ENCODE results near the gene NINJ2. TPM values are rescaled to one million over a fixed set of nuclear protein-coding genes. Genes with fewer than 3 reads are reported as not detected.

Gene NINJ2
- total RNA-seq, 2 donors from 2014 or later, result 2.1 to 4.2 TPM

DNA sequence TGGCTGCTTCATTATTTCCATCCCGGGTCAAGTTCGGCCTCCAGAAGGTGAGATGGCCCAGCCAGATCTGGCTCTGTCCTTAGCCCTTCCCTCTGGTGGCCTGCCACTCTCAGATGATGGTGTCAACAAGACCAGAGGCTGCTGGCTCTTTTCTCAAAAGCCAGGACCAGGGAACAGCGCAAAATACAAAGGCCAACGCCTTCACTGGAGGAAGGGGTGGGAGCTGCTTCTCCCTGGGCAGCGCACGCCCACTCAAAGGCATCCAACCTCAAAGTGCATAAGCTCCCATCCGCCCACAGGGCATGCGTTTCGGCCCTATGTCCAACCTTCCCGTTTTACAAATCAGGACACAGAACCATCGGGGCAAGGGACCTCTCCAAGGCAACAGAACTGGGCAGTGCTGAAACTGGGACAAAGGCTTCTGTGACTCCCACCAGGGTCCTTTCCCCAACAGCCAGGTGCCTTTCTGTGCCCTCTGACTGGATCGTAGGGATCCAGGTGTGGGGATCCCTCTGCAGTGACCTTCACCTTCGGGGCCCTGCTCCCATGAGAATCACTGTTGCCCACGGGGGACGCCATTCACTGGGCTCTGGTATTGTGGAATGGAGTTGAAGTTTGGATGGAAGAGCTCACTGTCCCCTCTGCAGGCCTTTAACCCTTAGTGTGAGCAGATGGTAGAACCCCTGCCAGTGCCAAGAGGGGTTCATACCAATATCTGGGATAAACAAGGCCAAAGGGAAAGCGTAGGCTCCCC, 76.8 kb downstream of the NINJ2 start:
- Histone ChIP-seq H3K9me3 (no peaks in the 10 kb centered on the region), H3K27ac (no peak overlapping the region), H3K4me1 (no peaks in the 10 kb centered on the region), H3K27me3 (no peaks in the 10 kb centered on the region), H3K36me3 (no peaks in the 10 kb centered on the region), H3K4me3 (no peak overlapping the region), H3K9ac (ENCODE audit: low read depth in 2 of 2, low read length in 2 of 2) (no peak overlapping the region)
- intact Hi-C loops (cut with DNase I), result no loop called here
- no peak for DNase-seq
- TF ChIP-seq, protein P1, sequence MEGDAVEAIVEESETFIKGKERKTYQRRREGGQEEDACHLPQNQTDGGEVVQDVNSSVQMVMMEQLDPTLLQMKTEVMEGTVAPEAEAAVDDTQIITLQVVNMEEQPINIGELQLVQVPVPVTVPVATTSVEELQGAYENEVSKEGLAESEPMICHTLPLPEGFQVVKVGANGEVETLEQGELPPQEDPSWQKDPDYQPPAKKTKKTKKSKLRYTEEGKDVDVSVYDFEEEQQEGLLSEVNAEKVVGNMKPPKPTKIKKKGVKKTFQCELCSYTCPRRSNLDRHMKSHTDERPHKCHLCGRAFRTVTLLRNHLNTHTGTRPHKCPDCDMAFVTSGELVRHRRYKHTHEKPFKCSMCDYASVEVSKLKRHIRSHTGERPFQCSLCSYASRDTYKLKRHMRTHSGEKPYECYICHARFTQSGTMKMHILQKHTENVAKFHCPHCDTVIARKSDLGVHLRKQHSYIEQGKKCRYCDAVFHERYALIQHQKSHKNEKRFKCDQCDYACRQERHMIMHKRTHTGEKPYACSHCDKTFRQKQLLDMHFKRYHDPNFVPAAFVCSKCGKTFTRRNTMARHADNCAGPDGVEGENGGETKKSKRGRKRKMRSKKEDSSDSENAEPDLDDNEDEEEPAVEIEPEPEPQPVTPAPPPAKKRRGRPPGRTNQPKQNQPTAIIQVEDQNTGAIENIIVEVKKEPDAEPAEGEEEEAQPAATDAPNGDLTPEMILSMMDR (IDR thresholded peaks at IDR 0.05), result no peak

GRCh38 chr12:585062-586061, 77.9 kb downstream of the NINJ2 start:
- Histone ChIP-seq H3K27me3 (no peaks in the 10 kb centered on the region), H3K36me3 (no peaks in the 10 kb centered on the region), H3K9me3 (no peaks in the 10 kb centered on the region), H3K4me3 (no peak overlapping the region), H3K4me1 (no peaks in the 10 kb centered on the region), H3K9ac (ENCODE audit: low read depth in 2 of 2, low read length in 2 of 2) (no peak overlapping the region), H3K27ac (no peak overlapping the region)
- TF ChIP-seq, protein P1 (IDR thresholded peaks at IDR 0.05), result no peak
- intact Hi-C loops (cut with DNase I), result no loop called here
- DNase-seq, result no peak

- Histone ChIP-seq H3K9ac (ENCODE audit: low read depth in 2 of 2, low read length in 2 of 2) (no peak overlapping the region), H3K4me3 (no peak overlapping the region), H3K27ac (no peak overlapping the region), H3K9me3 (no peaks in the 10 kb centered on the region), H3K27me3 (no peaks in the 10 kb centered on the region), H3K4me1 (no peaks in the 10 kb centered on the region), H3K36me3 (no peaks in the 10 kb centered on the region)
- TF ChIP-seq, protein P1 (IDR thresholded peaks at IDR 0.05), result no peak
- no peak for DNase-seq
- intact Hi-C loops (cut with DNase I), result no loop called here
These were observed 79.9 kb downstream of the NINJ2 start for GRCh38 chr12:583251-583869.

DNA sequence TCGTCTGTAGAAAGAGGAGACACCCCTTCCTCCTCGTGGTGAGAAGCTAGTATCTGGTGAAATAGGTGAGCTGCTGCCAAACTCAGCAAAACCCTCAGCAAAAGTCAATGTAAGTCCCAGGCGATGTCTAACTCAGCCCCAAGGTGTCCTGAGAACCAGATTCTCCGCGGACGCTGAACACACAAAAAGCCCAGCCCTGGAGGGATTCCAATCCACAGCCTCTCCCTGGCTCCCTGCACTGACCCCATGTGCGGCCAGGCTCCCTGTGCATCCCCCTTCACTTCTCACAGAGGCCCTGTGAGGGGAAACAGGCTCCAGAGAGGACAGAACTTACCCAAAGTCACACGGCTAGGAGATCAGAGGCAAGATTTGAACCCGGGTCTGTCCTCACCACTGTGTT, 81.5 kb downstream of the NINJ2 start:
- no peak for DNase-seq
- intact Hi-C loops (cut with DNase I), result no loop called here
- H3K9ac ChIP-seq (ENCODE audit: low read depth in 2 of 2, low read length in 2 of 2), result no peak overlapping the region

GRCh38 chr12:581321-581720, 81.9 kb downstream of the NINJ2 start:
- Histone ChIP-seq H3K36me3 (no peaks in the 10 kb centered on the region), H3K4me1 (no peaks in the 10 kb centered on the region), H3K27ac (no peak overlapping the region), H3K9ac (ENCODE audit: low read depth in 2 of 2, low read length in 2 of 2) (no peak overlapping the region), H3K27me3 (no peaks in the 10 kb centered on the region), H3K9me3 (no peaks in the 10 kb centered on the region), H3K4me3 (no peak overlapping the region)
- DNase-seq, result no peak
- TF ChIP-seq, protein P1 (IDR thresholded peaks at IDR 0.05), result no peak
- intact Hi-C loops (cut with DNase I), result no loop called here

More for the DNA sequence above, 81.5 kb downstream of the NINJ2 start:
- Histone ChIP-seq H3K4me3 (no peak overlapping the region), H3K9me3 (no peaks in the 10 kb centered on the region), H3K27ac (no peak overlapping the region), H3K27me3 (no peaks in the 10 kb centered on the region), H3K36me3 (no peaks in the 10 kb centered on the region), H3K4me1 (no peaks in the 10 kb centered on the region)
- TF ChIP-seq, protein P1 (IDR thresholded peaks at IDR 0.05), result no peak
